HCT116 (cell line): Measurements from ENCODE around the gene UCKL1. TPM values are rescaled to one million over a fixed set of nuclear protein-coding genes. Genes with fewer than 3 reads are reported as not detected.

Source experiments
- ATAC-seq: fragments of 200-7000 bp; cut with Tn5 transposase; 2 replicates; pipeline ENCODE4 v1.9.1; 2020; ENCODE audit warnings: mild to moderate bottlenecking, moderate library complexity
- BruUV-seq: library from RNA; stranded (reverse); fragments of 400-500 nt; replicated peaks from 2 replicates; lab custom pipeline; 2021; lab: Mats Ljungman, UMichigan
- CTCF ChIA-PET: fragments of 300-600 bp; sonication (Branson Sonifier 250); formaldehyde crosslinking; loops from one replicate; lab custom pipeline; 2021; ENCODE audit warnings: antibody characterized with exemption; lab: Charles Lee
- POLR2A ChIA-PET: fragments of 300-600, 350-600 bp; sonication (Branson Sonifier 250); formaldehyde crosslinking; loops from one replicate; lab custom pipeline; 2021; ENCODE audit warnings: antibody characterized with exemption; lab: Charles Lee
- RAD21 ChIA-PET, 2 experiments: fragments of 300-600 bp; sonication (Branson Sonifier 250); formaldehyde crosslinking; loops; one replicate each; lab custom pipeline; 2023; ENCODE audit warnings: low total read pairs in 2 of 2; ENCODE audit not compliant: uncharacterized antibody in 2 of 2, unreplicated experiment in 2 of 2, low non-redundant PET in 1 of 2; lab: Charles Lee
- DNase-seq: peaks from one replicate; pipeline ENCODE4 v3.0.0-alpha.2; 2010; ENCODE audit warnings: low read depth, low spot score
- H2AFZ ChIP-seq: fragments of 200-600 bp; shearing (Covaris generic), sonication (generic); 2 replicates; pipeline ENCODE4 v1.6.1; 2017; ENCODE audit warnings: low read depth, mixed run types, mixed read lengths, antibody characterized with exemption, low read length; ENCODE audit not compliant: poor library complexity, severe bottlenecking
- H3K27ac ChIP-seq: 2 replicates; pipeline ENCODE4 v1.5.1; 2012; ENCODE audit warnings: low read depth, low read length
- H3K27me3 ChIP-seq: fragments of 200-600 bp; sonication (generic); 2 replicates; pipeline ENCODE4 v1.6.1; 2016; ENCODE audit warnings: mixed run types, low read length, mixed read lengths; ENCODE audit not compliant: insufficient read depth
- H3K36me3 ChIP-seq, 2 experiments: fragments of 200-500 bp in 1 of 2; fragments of 200-600 bp in 1 of 2; sonication (Bioruptor generic) in 1 of 2; sonication (generic) in 1 of 2; 2 replicates each; pipeline versions ENCODE4 v1.5.1 to v1.6.1; 2014 to 2016; ENCODE audit warnings: low read length in 2 of 2, inconsistent platforms in 1 of 2, mixed read lengths in 1 of 2, mixed run types in 1 of 2; ENCODE audit not compliant: insufficient read depth in 2 of 2, control insufficient read depth in 1 of 2
- H3K4me1 ChIP-seq, 2 experiments: fragments of 200-600 bp in 1 of 2; sonication (generic) in 1 of 2; 2 replicates each; pipeline versions ENCODE4 v1.5.1 to v1.6.1; 2012 to 2017; ENCODE audit warnings: low read length in 2 of 2, inconsistent platforms in 1 of 2, mild to moderate bottlenecking in 1 of 2, mixed read lengths in 1 of 2, mixed run types in 1 of 2, moderate library complexity in 1 of 2; ENCODE audit not compliant: insufficient read depth in 2 of 2, control insufficient read depth in 1 of 2
- H3K4me2 ChIP-seq: fragments of 200-600 bp; sonication (generic); 2 replicates; pipeline ENCODE4 v1.6.1; 2017; ENCODE audit warnings: mixed run types, low read length, mixed read lengths
- H3K4me3 ChIP-seq, 2 experiments: fragments of 200-600 bp in 1 of 2; sonication (generic) in 1 of 2; replicated peaks in 1 of 2; 2 replicates each; pipeline ENCODE4 v1.5.1; 2011 to 2016; ENCODE audit warnings: low read length in 2 of 2, control low read depth in 1 of 2, low read depth in 1 of 2, mild to moderate bottlenecking in 1 of 2, mixed read lengths in 1 of 2, mixed run types in 1 of 2
- H3K79me2 ChIP-seq: fragments of 200-600 bp; sonication (generic); 2 replicates; pipeline ENCODE4 v1.6.1; 2017; ENCODE audit warnings: mild to moderate bottlenecking, mixed run types, low read length, moderate library complexity, mixed read lengths; ENCODE audit not compliant: insufficient read depth
- H3K9ac ChIP-seq: fragments of 200-600 bp; sonication (generic); 2 replicates; pipeline ENCODE4 v1.6.1; 2016; ENCODE audit warnings: low read length, mixed read lengths
- H3K9me2 ChIP-seq: fragments of 200-600 bp; sonication (generic), shearing (Covaris generic); 2 replicates; pipeline ENCODE4 v1.6.1; 2017; ENCODE audit warnings: mixed run types, mild to moderate bottlenecking, moderate library complexity; ENCODE audit not compliant: insufficient read depth
- H3K9me3 ChIP-seq, 2 experiments: fragments of 200-500 bp in 1 of 2; fragments of 200-600 bp in 1 of 2; sonication (Bioruptor generic) in 1 of 2; sonication (generic) in 1 of 2; 2 replicates each; pipeline ENCODE4 v1.6.1; 2014 to 2017; ENCODE audit warnings: low read length in 2 of 2, mixed read lengths in 2 of 2, inconsistent platforms in 1 of 2, low read depth in 1 of 2, mild to moderate bottlenecking in 1 of 2, mixed run types in 1 of 2, moderate library complexity in 1 of 2; ENCODE audit not compliant: control insufficient read depth in 1 of 2, insufficient read depth in 1 of 2
- H4K20me1 ChIP-seq: fragments of 200-600 bp; sonication (generic), shearing (Covaris generic); 2 replicates; pipeline ENCODE4 v1.6.1; 2017; ENCODE audit warnings: mixed run types, mild to moderate bottlenecking, moderate library complexity; ENCODE audit not compliant: insufficient read depth
- ELF1 ChIP-seq: IDR thresholded peaks from 2 replicates; pipeline ENCODE4 v1.6.1; 2012; ENCODE audit warnings: low read depth, borderline replicate concordance
- POLR2A ChIP-seq: IDR thresholded peaks from 2 replicates; pipeline ENCODE4 v1.7.0; 2011; ENCODE audit warnings: borderline replicate concordance; ENCODE audit not compliant: insufficient read depth, insufficient read length; ENCODE audit errors: extremely low read depth
- REST ChIP-seq: IDR thresholded peaks from 2 replicates; pipeline ENCODE4 v1.6.1; 2012; ENCODE audit warnings: low read depth
- TCF7L2 ChIP-seq: IDR thresholded peaks from 2 replicates; pipeline ENCODE4 v1.7.0; 2011; ENCODE audit warnings: borderline replicate concordance, inconsistent platforms; ENCODE audit not compliant: insufficient read depth, insufficient read length; ENCODE audit errors: extremely low read depth
- ZNF274 ChIP-seq: fragments of 200-500 bp; sonication (Bioruptor generic); IDR thresholded peaks from 2 replicates; pipeline ENCODE4 v1.6.1; 2014; ENCODE audit warnings: mild to moderate bottlenecking, low read depth, low read length, inconsistent platforms
- intact Hi-C: fragments of 100-400 bp; cut with micrococcal nuclease; formaldehyde crosslinking; loops from 2 replicates; pipeline ENCODE4 v1.10.0; 2022
- total RNA-seq: library from RNA; stranded (reverse); gene quantifications from one replicate; pipeline ENCODE4 v1.2.1, GENCODE V29; 2021; ENCODE audit not compliant: unreplicated experiment

UCKL1 gene
- total RNA-seq, 1 experiment from 2014 or later, result 54.2 TPM

GRCh38 chr20:63974402-63975200 lies 18.4 kb upstream of the UCKL1 start:
- DNase-seq (no peak), ATAC-seq (no peak)
- Histone ChIP-seq H2AFZ (no peak overlapping the region), H3K27ac (peak overlapping the region; percentile 31; the same call in 1 of the 2 replicates), H3K36me3 (no peaks in the 10 kb centered on the region), H3K9ac (no peak overlapping the region; the same call in 1 of the 2 replicates), H3K4me1 (peaks cover 17 to 50% of the 10 kb centered on the region in 2 experiments)
- no peak for TF ChIP-seq ZNF274
- no peak for TF ChIP-seq TCF7L2
- no peak for TF ChIP-seq POLR2A
- TF ChIP-seq ELF1, result no peak
- no peak for TF ChIP-seq REST
- TF ChIP-seq, all 23 proteins: peak for 0
- Histone ChIP-seq H3K27me3 (no peaks in the 10 kb centered on the region), H3K79me2 (no peaks in the 10 kb centered on the region), H3K9me3 (no peaks in the 10 kb centered on the region), H3K4me3 (no peak overlapping the region), H3K9me2 (no peaks in the 10 kb centered on the region), H3K4me2 (peak overlapping the region; percentile 94; the same call in 1 of the 2 replicates), H4K20me1 (no peaks in the 10 kb centered on the region)
- ChIA-PET CTCF (interaction anchor here (0.6 to 2.1 kb wide), 13 partner anchors 17 to 665 kb away, joined by 3 to 30 read pairs (median 5); partner anchors contain the start of genes ARFRP1, PPDPF, PTK6 and TPD52L2), POLR2A (no interaction called here), RAD21 (interaction anchor here in 1 of 2 experiments (1.0 to 1.2 kb wide), 2 partner anchors 189 to 436 kb away, joined by 3 read pairs; no protein-coding TSS in a partner anchor)
- BruUV-seq, result no TSS peak
- intact Hi-C loops, result loop anchor here (1.0 to 10.0 kb wide), 4 partner anchors 110 to 436 kb away; partner anchors contain the start of genes ABHD16B, ARFRP1 and TPD52L2
